OCI-LY1 (cell line): ENCODE data around the gene NACC2.

ENCODE experiments used
- H2AFZ ChIP-seq: fragments of 200-600 bp; sonication (generic), shearing (Covaris generic); 2 replicates; pipeline ENCODE4 v1.6.0; 2014; ENCODE audit warnings: antibody characterized with exemption, mild to moderate bottlenecking, low read length
- H3F3A ChIP-seq: fragments of 200-600 bp; sonication (generic), shearing (Covaris generic); 2 replicates; pipeline ENCODE4 v1.6.0; 2014; ENCODE audit warnings: mild to moderate bottlenecking, antibody characterized with exemption, low read length, moderate library complexity; ENCODE audit not compliant: insufficient read depth
- H3K27ac ChIP-seq: fragments of 200-600 bp; sonication (generic); 2 replicates; pipeline ENCODE4 v1.5.1; 2014; ENCODE audit warnings: low read length, mixed run types, mild to moderate bottlenecking, low read depth; ENCODE audit not compliant: poor library complexity, severe bottlenecking
- H3K27me3 ChIP-seq: fragments of 200-600 bp; sonication (generic); 2 replicates; pipeline ENCODE4 v1.6.0; 2014; ENCODE audit warnings: antibody characterized with exemption, mild to moderate bottlenecking, low read length, moderate library complexity; ENCODE audit not compliant: insufficient read depth
- H3K36me3 ChIP-seq: fragments of 200-600 bp; sonication (generic); 2 replicates; pipeline ENCODE4 v1.6.1; 2014; ENCODE audit warnings: mild to moderate bottlenecking, antibody characterized with exemption, low read length, moderate library complexity, mixed read lengths; ENCODE audit not compliant: insufficient read depth
- H3K4me1 ChIP-seq: fragments of 200-600 bp; sonication (generic); 2 replicates; pipeline ENCODE4 v1.5.1; 2014; ENCODE audit warnings: mild to moderate bottlenecking, low read length, moderate library complexity; ENCODE audit not compliant: insufficient read depth, severe bottlenecking
- H3K4me2 ChIP-seq: fragments of 200-600 bp; sonication (generic), shearing (Covaris generic); 2 replicates; pipeline ENCODE4 v1.6.1; 2014; ENCODE audit warnings: low read length
- H3K4me3 ChIP-seq: fragments of 200-600 bp; sonication (generic); 2 replicates; pipeline ENCODE4 v1.5.1; 2014; ENCODE audit warnings: low read length, low read depth, mild to moderate bottlenecking, mixed read lengths; ENCODE audit not compliant: poor library complexity, severe bottlenecking
- H3K79me2 ChIP-seq: fragments of 200-600 bp; shearing (Covaris generic); 2 replicates; pipeline ENCODE4 v1.6.1; 2016; ENCODE audit warnings: mixed run types, low read length, mixed read lengths; ENCODE audit not compliant: insufficient read depth
- H3K9ac ChIP-seq: fragments of 200-600 bp; sonication (generic), shearing (Covaris generic); 2 replicates; pipeline ENCODE4 v1.6.1; 2014; ENCODE audit warnings: mild to moderate bottlenecking, low read length, mixed read lengths
- H3K9me2 ChIP-seq: fragments of 200-600 bp; sonication (generic), shearing (Covaris generic); 2 replicates; pipeline ENCODE4 v1.6.1; 2014; ENCODE audit warnings: low read depth, mild to moderate bottlenecking, low read length, mixed read lengths
- H3K9me3 ChIP-seq: fragments of 200-600 bp; shearing (Covaris generic); 2 replicates; pipeline ENCODE4 v1.6.1; 2014; ENCODE audit warnings: low read length, mixed read lengths
- H4K20me1 ChIP-seq: fragments of 200-600 bp; sonication (generic), shearing (Covaris generic); 2 replicates; pipeline ENCODE4 v1.6.0; 2016; ENCODE audit warnings: mild to moderate bottlenecking, low read length; ENCODE audit not compliant: insufficient read depth
- CTCF ChIP-seq: fragments of 200-600 bp; sonication (generic), shearing (Covaris generic); IDR thresholded peaks from 2 replicates; pipeline ENCODE4 v1.5.1; 2017; ENCODE audit warnings: mild to moderate bottlenecking, antibody characterized with exemption, low read length, moderate library complexity, mixed read lengths
- EZH2 ChIP-seq: fragments of 200-600 bp; sonication (generic), shearing (Covaris generic); IDR thresholded peaks from 2 replicates; pipeline ENCODE4 v1.8.0; 2017; ENCODE audit warnings: borderline replicate concordance, mixed run types, mild to moderate bottlenecking, antibody characterized with exemption, low read length, moderate library complexity, mixed read lengths

The NACC2 gene

GRCh38 chr9:136025481-136025880 lies 69.6 kb downstream of the NACC2 start:
- Histone ChIP-seq H3K79me2 (no peaks in the 10 kb centered on the region), H3F3A (no peaks in the 10 kb centered on the region), H2AFZ (no peak overlapping the region), H3K9me3 (peaks cover 8% of the 10 kb centered on the region; the same call in 1 of the 2 replicates), H3K4me1 (no peaks in the 10 kb centered on the region), H3K27me3 (peaks cover 9% of the 10 kb centered on the region), H3K4me3 (no peak overlapping the region), H3K36me3 (no peaks in the 10 kb centered on the region; the same call in 1 of the 2 replicates), H3K9me2 (no peaks in the 10 kb centered on the region), H3K4me2 (no peak overlapping the region), H3K27ac (no peak overlapping the region), H3K9ac (no peak overlapping the region), H4K20me1 (no peaks in the 10 kb centered on the region)
- TF ChIP-seq CTCF (no peak), EZH2 (no peak)

- H3K4me2 ChIP-seq: no peak overlapping the region
Measured at GRCh38 chr9:136024696-136025316, 70.3 kb downstream of the NACC2 start.

GRCh38 chr9:136024286-136024685 lies 70.8 kb downstream of the NACC2 start:
- no peaks in the 10 kb centered on the region for H3K4me1 ChIP-seq
- TF ChIP-seq EZH2 (no peak), CTCF (no peak)
- H3K9me2 ChIP-seq: no peaks in the 10 kb centered on the region
- H3F3A ChIP-seq: no peaks in the 10 kb centered on the region
- no peaks in the 10 kb centered on the region; the same call in 1 of the 2 replicates for H3K36me3 ChIP-seq
- H3K9ac ChIP-seq: no peak overlapping the region
- H3K9me3 ChIP-seq: peaks cover 6% of the 10 kb centered on the region; the same call in 1 of the 2 replicates
- H3K27ac ChIP-seq: no peak overlapping the region
- no peaks in the 10 kb centered on the region for H4K20me1 ChIP-seq
- no peak overlapping the region for H3K4me3 ChIP-seq
- H3K27me3 ChIP-seq: peaks cover 9% of the 10 kb centered on the region
- no peaks in the 10 kb centered on the region for H3K79me2 ChIP-seq
- no peak overlapping the region for H3K4me2 ChIP-seq
- no peak overlapping the region for H2AFZ ChIP-seq

More at GRCh38 chr9:136024696-136025316, 70.3 kb downstream of the NACC2 start:
- Histone ChIP-seq H3K27ac (no peak overlapping the region), H3K9ac (no peak overlapping the region), H3K4me1 (no peaks in the 10 kb centered on the region), H3K9me3 (peaks cover 8% of the 10 kb centered on the region; the same call in 1 of the 2 replicates), H3F3A (no peaks in the 10 kb centered on the region), H2AFZ (no peak overlapping the region), H3K9me2 (no peaks in the 10 kb centered on the region), H3K36me3 (no peaks in the 10 kb centered on the region; the same call in 1 of the 2 replicates), H4K20me1 (no peaks in the 10 kb centered on the region), H3K4me3 (no peak overlapping the region), H3K79me2 (no peaks in the 10 kb centered on the region), H3K27me3 (peaks cover 9% of the 10 kb centered on the region)
- TF ChIP-seq CTCF (no peak), EZH2 (no peak)
